NCI-H1436 treated with DMSO at 0.1 percent for 48 hours (cell line): ENCODE results near the gene TTC36.
A peak's percentile ranks its signal among the peaks of the same experiment; 100 is the strongest.
"Not testable (repeated sequence)": the region's sequence is repeated elsewhere in the genome, so short reads cannot be mapped to it uniquely, and the experiment has no call there.

Source experiments
- DNase-seq: peaks from one replicate; lab custom pipeline; 2025; lab: John Stamatoyannopoulos, UW

Gene TTC36

DNA sequence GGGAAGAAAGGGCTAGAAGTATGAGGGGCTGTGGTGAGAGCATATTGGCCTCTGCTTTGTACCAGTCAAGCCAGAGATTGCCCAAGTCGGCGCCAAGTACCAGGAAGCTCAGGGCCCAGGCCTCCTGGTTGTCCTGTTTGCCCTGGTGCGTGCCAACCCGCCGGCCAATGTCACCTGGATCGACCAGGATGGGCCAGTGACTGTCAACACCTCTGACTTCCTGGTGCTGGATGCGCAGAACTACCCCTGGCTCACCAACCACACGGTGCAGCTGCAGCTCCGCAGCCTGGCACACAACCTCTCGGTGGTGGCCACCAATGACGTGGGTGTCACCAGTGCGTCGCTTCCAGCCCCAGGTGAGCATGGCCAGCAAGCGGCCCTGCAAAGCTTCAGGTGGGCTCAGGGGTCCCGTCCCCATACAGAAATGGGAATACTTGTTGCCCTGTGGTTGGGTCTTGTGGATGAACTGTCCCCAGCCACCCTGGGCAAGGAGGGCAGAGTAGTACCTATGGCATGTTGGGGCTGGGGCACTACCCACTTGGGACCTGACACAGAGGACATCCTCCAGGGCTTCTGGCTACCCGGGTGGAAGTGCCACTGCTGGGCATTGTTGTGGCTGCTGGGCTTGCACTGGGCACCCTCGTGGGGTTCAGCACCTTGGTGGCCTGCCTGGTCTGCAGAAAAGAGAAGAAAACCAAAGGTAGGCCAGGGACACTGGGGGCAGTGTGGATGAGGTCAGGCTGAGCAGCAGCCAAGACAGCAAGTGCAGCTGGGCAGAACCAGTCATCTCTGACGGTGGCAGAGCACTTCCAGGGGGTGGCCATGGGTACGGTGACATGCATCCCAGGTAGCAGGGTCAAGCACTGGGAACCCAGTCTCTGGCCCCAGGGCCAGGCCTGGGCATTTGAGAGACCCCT is 5.8 kb downstream of the TTC36 start:
- no peak for DNase-seq

GRCh38 chr11:118533769-118534729 is 6.8 kb downstream of the TTC36 start:
- DNase-seq, result no peak

- DNase-seq, result no peak
Observed at GRCh38 chr11:118535261-118535660, 8.0 kb downstream of the TTC36 start.

- no peak for DNase-seq
Observed at GRCh38 chr11:118536726-118537125, 9.5 kb downstream of the TTC36 start.

- DNase-seq, result no peak
Observed at GRCh38 chr11:118537409-118537980, 10.2 kb downstream of the TTC36 start.

DNA sequence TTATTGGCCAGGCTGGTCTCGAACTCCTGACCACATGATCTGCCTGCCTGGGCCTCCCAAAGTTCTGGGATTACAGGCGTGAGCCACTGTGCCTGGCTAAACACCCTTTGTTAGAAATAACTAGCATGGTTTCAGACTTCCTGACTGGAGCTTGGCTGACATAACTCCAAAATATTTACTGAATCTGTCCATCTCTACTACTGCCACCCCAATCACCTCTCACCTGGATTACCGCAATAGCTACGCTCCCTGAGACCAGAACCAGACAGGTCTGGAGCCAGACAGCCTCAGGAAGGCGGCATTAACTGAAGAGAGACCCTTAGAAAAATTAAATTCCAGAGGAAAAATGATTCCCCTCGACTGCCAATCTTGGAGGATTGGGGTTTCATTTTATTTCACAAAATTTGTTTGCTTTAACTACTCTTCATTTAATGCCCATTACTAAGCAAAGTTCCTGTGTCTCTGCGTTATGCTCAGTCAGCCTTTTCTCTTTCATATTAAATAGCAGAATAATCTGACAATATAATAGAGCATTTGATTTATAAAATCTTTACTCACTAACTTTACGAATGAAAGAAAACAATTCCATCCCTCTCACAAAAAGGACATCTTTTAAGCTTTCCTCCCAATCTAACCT is 16.9 kb downstream of the TTC36 start:
- DNase-seq, result no peak

DNA sequence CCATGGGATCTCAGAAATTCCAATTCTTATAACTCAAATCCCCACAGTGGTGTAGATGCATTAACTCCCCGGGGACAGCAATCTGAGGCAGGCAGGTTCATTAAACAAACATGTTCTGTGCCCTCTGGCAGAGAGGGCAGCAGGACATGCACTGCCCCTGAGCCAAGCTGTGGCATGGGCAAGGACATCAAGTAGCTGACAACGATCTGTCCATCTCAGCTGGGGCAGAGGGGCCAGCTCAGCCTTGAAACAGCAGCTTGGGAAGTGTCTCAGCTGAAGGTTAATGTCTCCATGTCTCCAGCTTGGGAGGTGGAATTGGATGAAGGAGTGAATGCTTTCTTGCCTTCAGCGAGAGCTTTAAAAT is 17.4 kb downstream of the TTC36 start:
- DNase-seq, result no peak

DNA sequence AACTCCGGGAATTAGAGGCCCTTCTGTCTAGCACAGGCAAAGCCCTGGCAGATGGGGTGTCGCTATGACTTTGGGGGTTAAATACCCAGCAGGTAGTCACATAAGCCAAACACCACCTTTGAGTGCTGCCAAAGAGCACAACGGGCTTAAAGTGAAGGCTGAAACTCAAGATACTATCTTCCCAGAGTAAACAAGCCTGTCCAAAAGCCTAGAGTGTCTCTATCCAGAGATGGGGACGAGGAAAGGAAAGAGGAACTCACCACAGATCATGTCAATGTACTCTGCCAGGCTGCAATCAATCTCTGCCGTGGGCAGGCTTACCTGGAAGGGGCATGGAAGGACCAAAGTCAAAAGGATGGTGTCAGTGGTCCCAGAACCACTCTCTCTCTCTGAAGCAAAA is 18.3 kb downstream of the TTC36 start:
- DNase-seq, result no peak

- no peak for DNase-seq
Observed at GRCh38 chr11:118547132-118547531, 19.9 kb downstream of the TTC36 start.

DNA sequence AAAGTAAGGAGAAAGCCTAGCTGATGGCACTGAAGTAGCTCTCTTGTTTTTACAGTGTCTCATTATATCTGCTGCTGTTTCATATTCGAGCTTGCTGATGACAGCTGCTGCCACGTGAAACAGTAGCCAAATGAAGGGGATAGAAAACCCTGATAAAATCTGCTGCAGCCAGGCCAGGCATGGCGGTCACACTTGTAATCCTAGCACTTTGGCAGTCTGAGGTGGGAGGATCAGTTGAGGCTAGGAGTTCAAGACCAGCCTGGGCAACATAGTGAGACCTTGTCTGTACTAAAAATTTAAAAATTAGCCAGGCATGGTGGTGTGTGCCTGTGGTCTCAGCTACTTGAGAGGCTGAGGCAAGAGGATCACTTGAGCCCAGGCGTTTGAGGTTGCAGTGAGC is 25.1 kb downstream of the TTC36 start:
- no peak for DNase-seq

- no peak for DNase-seq
Observed at GRCh38 chr11:118560806-118561205, 33.5 kb downstream of the TTC36 start.

DNA sequence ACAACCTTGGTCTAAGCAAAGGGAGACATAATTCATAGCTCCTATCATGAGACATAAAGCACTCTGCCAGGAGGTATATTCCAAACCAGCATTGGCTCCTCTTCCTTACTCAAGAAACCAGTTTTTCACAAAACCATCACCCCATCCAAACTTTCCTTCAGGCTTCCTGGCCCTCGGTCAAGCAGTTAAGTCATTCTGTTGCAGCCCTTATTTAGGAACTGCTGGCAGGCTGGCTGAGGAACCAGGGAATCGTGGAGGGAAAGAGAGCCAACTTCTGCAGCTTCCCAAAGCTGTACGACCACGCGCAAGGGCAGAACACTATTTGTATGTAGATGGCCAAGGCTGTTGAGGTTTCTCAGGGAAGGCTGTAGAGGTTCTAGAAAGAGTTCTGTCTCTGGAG is 37.8 kb downstream of the TTC36 start:
- DNase-seq, result no peak

- DNase-seq, result no peak
Observed at GRCh38 chr11:118569670-118570069, 42.4 kb downstream of the TTC36 start.

DNA sequence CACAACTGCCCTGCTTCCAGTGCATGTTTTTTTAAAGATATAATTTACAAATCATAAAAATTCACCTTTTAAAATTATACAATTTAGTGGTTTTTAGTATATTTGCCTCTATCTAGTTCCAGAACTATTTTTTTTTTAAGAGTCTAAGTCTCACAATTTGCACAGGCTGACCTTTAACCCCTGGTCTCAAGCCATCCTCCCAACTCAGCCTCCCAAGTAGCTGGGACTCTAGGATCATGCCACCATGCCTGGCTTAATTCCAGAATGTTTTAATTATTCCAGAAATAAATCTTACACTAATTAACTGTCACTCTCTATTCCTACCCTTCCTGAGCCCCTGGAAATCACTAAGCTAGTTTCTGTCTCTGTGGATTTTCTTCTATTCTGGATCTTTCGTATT is 43.5 kb downstream of the TTC36 start:
- DNase-seq, result no peak

GRCh38 chr11:118571701-118572060 is 44.4 kb downstream of the TTC36 start:
- not testable (repeated sequence) for DNase-seq

DNA sequence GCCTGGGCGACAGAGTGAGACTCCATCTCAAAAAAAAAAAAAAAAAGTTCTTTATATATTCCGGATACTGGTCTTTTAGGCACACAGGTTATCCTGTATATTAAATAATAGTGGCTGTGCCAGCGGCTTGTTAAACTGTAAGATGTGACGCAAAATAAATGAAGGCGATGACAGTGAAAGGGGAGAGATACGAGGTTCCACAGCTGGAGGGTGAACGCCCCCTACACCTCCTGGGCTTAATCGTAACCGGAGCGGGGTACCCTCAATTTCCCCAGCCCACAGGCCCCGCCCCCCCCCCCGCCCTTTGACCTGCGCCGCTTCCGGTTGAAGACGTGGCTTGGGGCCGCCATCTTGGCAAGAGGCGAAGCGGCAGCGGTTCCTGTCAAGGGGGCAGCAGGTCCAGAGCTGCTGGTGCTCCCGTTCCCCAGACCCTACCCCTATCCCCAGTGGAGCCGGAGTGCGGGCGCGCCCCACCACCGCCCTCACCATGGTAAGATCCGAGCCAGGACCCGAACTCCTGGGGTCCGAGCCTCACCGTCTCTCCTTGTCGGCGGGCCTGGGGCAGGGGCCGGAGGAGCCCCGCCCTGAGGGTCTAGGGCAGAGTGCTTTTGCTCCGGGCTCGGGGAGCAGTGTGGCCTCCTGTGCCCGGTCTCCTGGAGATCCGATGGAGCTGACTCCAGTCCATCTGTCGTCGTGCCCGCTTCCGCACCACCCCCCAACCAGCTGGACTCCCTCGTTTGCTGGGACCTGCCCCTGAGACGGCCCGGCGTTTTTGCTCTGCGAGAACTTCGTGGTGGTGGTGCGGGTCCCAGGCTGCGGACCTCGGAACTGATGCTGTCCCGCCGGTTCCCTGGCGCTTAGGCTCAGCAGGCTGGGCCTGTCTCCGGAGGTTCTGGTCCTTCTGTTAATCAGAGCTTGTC is 45.0 kb downstream of the TTC36 start, which contains the start of gene ARCN1:
Gene ARCN1 (plus strand): TSS at position 349 of the 920 bp plus-strand sequence. CDS start 139 bp downstream, at position 488.
- DNase-seq, result peak; percentile 2

GRCh38 chr11:118572981-118573550 is 45.8 kb downstream of the TTC36 start:
- no peak for DNase-seq

- DNase-seq, result no peak
Observed at GRCh38 chr11:118574636-118575035, 47.4 kb downstream of the TTC36 start.

GRCh38 chr11:118577995-118578394 is 50.7 kb downstream of the TTC36 start:
- not testable (repeated sequence) for DNase-seq
